Mucosa of rectum (tissue), 2 donors: ENCODE measurements around the gene ZNF837.
A peak's percentile ranks its signal among the peaks of the same experiment; 100 is the strongest.

Source experiments
- H3K27ac ChIP-seq, 2 donors: one replicate each; pipeline ENCODE4 v1.7.0; 2013; ENCODE audit warnings: inconsistent platforms in 2 of 2, low read depth in 2 of 2, low read length in 2 of 2
- H3K27me3 ChIP-seq, 2 donors: one replicate each; pipeline ENCODE4 v1.7.0; 2013; ENCODE audit warnings: low read length in 2 of 2; ENCODE audit not compliant: control insufficient read depth in 2 of 2, insufficient read depth in 2 of 2
- H3K36me3 ChIP-seq, 2 donors: one replicate each; pipeline ENCODE4 v1.7.0; 2013; ENCODE audit warnings: low read length in 2 of 2; ENCODE audit not compliant: control insufficient read depth in 2 of 2, insufficient read depth in 2 of 2
- H3K4me1 ChIP-seq, 2 donors: one replicate each; pipeline ENCODE4 v1.7.0; 2013; ENCODE audit warnings: low read length in 2 of 2, mild to moderate bottlenecking in 1 of 2; ENCODE audit not compliant: control insufficient read depth in 2 of 2, insufficient read depth in 2 of 2
- H3K4me3 ChIP-seq, 2 donors: one replicate each; pipeline ENCODE4 v1.7.0; 2013; ENCODE audit warnings: low read length in 2 of 2
- H3K9ac ChIP-seq, 2 donors: one replicate each; pipeline ENCODE4 v1.7.0; 2013; ENCODE audit warnings: low read length in 2 of 2, low read depth in 1 of 2, mild to moderate bottlenecking in 1 of 2
- H3K9me3 ChIP-seq, 2 donors: one replicate each; pipeline ENCODE4 v1.7.0; 2013; ENCODE audit warnings: low read length in 2 of 2; ENCODE audit not compliant: control insufficient read depth in 2 of 2
- donor health status: healthy.
- donor health status: Normal muscosa, but diverticular disease.

Gene ZNF837

GRCh38 chr19:58395979-58396627, 15.3 kb upstream of the ZNF837 start:
- H3K9ac ChIP-seq: no peak overlapping the region
- peaks cover 9 to 10% of the 10 kb centered on the region in 2 donors for H3K4me1 ChIP-seq
- peaks cover 20 to 27% of the 10 kb centered on the region in 2 donors for H3K36me3 ChIP-seq
- H3K4me3 ChIP-seq: no peak overlapping the region
- no peak overlapping the region for H3K27ac ChIP-seq
- no peaks in the 10 kb centered on the region for H3K9me3 ChIP-seq
- peaks cover 13 to 23% of the 10 kb centered on the region in 2 donors for H3K27me3 ChIP-seq

GRCh38 chr19:58395220-58395978, 14.6 kb upstream of the ZNF837 start, which contains the start of gene RNF225:
Gene RNF225 (plus strand): TSS chr19:58395656. CDS start chr19:58396090, 434 bp downstream.
- Histone ChIP-seq H3K27ac (no peak within 1 kb of the TSS), H3K9me3 (no peaks in the 10 kb centered on the region), H3K4me1 (peaks cover 4 to 6% of the 10 kb centered on the region in 2 donors), H3K4me3 (no peak within 1 kb of the TSS), H3K36me3 (peaks cover 20 to 34% of the 10 kb centered on the region in 2 donors), H3K27me3 (peaks cover 13 to 23% of the 10 kb centered on the region in 2 donors), H3K9ac (no peak within 1 kb of the TSS)

GRCh38 chr19:58394821-58395219, 14.0 kb upstream of the ZNF837 start:
- Histone ChIP-seq H3K4me3 (no peak overlapping the region), H3K36me3 (peaks cover 20 to 34% of the 10 kb centered on the region in 2 donors), H3K4me1 (peaks cover 4 to 6% of the 10 kb centered on the region in 2 donors), H3K9ac (no peak overlapping the region), H3K27ac (no peak overlapping the region), H3K9me3 (no peaks in the 10 kb centered on the region), H3K27me3 (peaks cover 13 to 23% of the 10 kb centered on the region in 2 donors)

GRCh38 chr19:58393725-58394033, 12.8 kb upstream of the ZNF837 start:
- Histone ChIP-seq H3K27ac (no peak overlapping the region), H3K27me3 (peaks cover 13 to 23% of the 10 kb centered on the region in 2 donors), H3K4me3 (no peak overlapping the region), H3K9me3 (no peaks in the 10 kb centered on the region), H3K36me3 (peaks cover 20 to 34% of the 10 kb centered on the region in 2 donors), H3K9ac (no peak overlapping the region), H3K4me1 (peaks cover 4 to 6% of the 10 kb centered on the region in 2 donors)

GRCh38 chr19:58392945-58393724, 12.3 kb upstream of the ZNF837 start:
- Histone ChIP-seq H3K9me3 (no peaks in the 10 kb centered on the region), H3K4me1 (peaks cover 6 to 9% of the 10 kb centered on the region in 2 donors), H3K27ac (no peak overlapping the region), H3K36me3 (peaks cover 22 to 37% of the 10 kb centered on the region in 2 donors), H3K9ac (no peak overlapping the region), H3K27me3 (peaks cover 13 to 19% of the 10 kb centered on the region in 2 donors), H3K4me3 (no peak overlapping the region)

GRCh38 chr19:58388175-58388526, 7.3 kb upstream of the ZNF837 start:
- Histone ChIP-seq H3K27ac (no peak overlapping the region), H3K4me1 (peaks cover 18 to 26% of the 10 kb centered on the region in 2 donors), H3K4me3 (peak overlapping the region; percentile 77 to 80), H3K9ac (peak overlapping the region in 1 of 2 donors; percentile 89), H3K36me3 (peaks cover 8 to 18% of the 10 kb centered on the region in 2 donors), H3K27me3 (no peaks in the 10 kb centered on the region), H3K9me3 (no peaks in the 10 kb centered on the region)

- Histone ChIP-seq H3K27me3 (no peaks in the 10 kb centered on the region), H3K36me3 (peaks cover 4 to 13% of the 10 kb centered on the region in 2 donors), H3K27ac (peak overlapping the region in 1 of 2 donors; percentile 48), H3K9me3 (no peaks in the 10 kb centered on the region), H3K4me1 (peaks cover 18 to 26% of the 10 kb centered on the region in 2 donors), H3K9ac (peak overlapping the region; percentile 66 to 89), H3K4me3 (peak overlapping the region; percentile 77 to 80)
These were observed 6.7 kb upstream of the ZNF837 start for GRCh38 chr19:58387338-58388174.

- Histone ChIP-seq H3K27ac (peak within 1 kb of the TSS; percentile 98), H3K36me3 (peaks cover 4 to 11% of the 10 kb centered on the region in 2 donors), H3K4me3 (peak within 1 kb of the TSS; percentile 77 to 80), H3K9me3 (no peaks in the 10 kb centered on the region), H3K9ac (peak within 1 kb of the TSS; percentile 89 to 91), H3K27me3 (no peaks in the 10 kb centered on the region), H3K4me1 (peaks cover 18 to 31% of the 10 kb centered on the region in 2 donors)
These were observed 5.9 kb upstream of the ZNF837 start, which contains the start of gene RPS5 for GRCh38 chr19:58386576-58387337. Gene RPS5 (plus strand): TSS chr19:58387269. CDS start chr19:58388138, 869 bp downstream.
